B cell (primary cell): Measurements from ENCODE around the gene NPAS4.

Source experiments
- EZH2 ChIP-seq: IDR thresholded peaks from 2 replicates; pipeline ENCODE4 v1.6.1; 2012; ENCODE audit warnings: borderline replicate concordance, low read depth, mild to moderate bottlenecking, moderate library complexity, low read length; ENCODE audit not compliant: insufficient read depth, poor library complexity, severe bottlenecking
- TF ChIP-seq, protein P1 (sequence below): fragments of 200-600 bp; IDR thresholded peaks from one replicate; pipeline ENCODE4 v1.8.0; 2022; ENCODE audit warnings: antibody characterized with exemption, mild to moderate bottlenecking

DNA sequence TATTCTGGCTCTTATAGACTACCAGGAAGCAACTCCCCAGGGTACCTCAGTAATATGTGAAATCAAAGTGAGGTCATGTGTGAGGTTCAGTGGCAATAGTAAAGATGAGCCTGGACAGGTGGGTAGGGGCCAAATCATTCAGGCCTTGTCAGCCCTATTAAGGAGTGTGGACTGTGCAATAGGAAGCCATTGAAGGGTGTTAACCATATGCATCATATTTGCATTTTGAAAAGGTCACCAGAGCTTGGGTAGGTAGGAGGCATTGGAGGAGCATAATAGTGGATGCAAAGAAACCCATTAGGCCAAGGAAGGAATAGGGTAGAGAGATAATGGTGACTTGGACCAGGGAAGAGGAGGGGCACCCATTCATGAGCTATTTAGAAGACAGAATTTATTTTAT, 26.2 kb downstream of the NPAS4 start:
- TF ChIP-seq, protein P1, sequence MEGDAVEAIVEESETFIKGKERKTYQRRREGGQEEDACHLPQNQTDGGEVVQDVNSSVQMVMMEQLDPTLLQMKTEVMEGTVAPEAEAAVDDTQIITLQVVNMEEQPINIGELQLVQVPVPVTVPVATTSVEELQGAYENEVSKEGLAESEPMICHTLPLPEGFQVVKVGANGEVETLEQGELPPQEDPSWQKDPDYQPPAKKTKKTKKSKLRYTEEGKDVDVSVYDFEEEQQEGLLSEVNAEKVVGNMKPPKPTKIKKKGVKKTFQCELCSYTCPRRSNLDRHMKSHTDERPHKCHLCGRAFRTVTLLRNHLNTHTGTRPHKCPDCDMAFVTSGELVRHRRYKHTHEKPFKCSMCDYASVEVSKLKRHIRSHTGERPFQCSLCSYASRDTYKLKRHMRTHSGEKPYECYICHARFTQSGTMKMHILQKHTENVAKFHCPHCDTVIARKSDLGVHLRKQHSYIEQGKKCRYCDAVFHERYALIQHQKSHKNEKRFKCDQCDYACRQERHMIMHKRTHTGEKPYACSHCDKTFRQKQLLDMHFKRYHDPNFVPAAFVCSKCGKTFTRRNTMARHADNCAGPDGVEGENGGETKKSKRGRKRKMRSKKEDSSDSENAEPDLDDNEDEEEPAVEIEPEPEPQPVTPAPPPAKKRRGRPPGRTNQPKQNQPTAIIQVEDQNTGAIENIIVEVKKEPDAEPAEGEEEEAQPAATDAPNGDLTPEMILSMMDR, result no peak
- TF ChIP-seq EZH2, result no peak
